Ovary (tissue), 3 donors: Measurements from ENCODE around the gene TGFBR2.

Source experiments
- CTCF ChIP-seq, 3 donors: fragments of 450-650 bp in 2 of 3; fragments of 200-600 bp in 1 of 3; IDR thresholded peaks; one replicate each; pipeline versions ENCODE4 v1.5.1 to v1.8.0; 2016 to 2022; ENCODE audit warnings: antibody characterized with exemption in 3 of 3, mild to moderate bottlenecking in 1 of 3
- EP300 ChIP-seq: sonication (generic); formaldehyde crosslinking; IDR thresholded peaks from one replicate; pipeline ENCODE4 v1.6.1; 2017; ENCODE audit warnings: antibody characterized with exemption
- POLR2A ChIP-seq: fragments of 450-650 bp; IDR thresholded peaks from one replicate; pipeline ENCODE4 v1.6.1; 2017; ENCODE audit warnings: antibody characterized with exemption, mild to moderate bottlenecking, moderate library complexity
- donor health status: DM: no; HTN: no; CAD: no.

DNA sequence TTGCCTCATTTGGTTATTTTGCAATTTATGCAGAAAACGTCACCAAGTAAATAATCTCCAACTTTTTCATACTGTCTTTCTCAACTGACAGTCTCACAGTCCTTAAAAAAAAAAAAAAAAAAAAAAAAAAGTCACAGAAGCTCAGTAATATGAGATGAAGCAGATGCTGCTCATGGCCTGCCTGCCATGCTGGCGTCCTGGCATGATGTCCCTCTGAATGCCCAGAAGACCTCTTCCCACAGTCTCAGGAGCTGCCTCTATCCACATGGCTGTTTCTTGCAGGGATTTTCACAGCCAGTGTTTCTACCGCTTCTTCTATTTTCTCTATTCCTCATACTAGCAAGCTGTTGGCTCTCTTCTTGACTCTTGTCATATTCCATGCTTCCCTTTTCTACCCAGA is 87.7 kb downstream of the TGFBR2 start:
- TF ChIP-seq CTCF (IDR thresholded peaks at IDR 0.05) (no peak), POLR2A (no peak), EP300 (no peak)
